ENCODE results near the gene MINAR1. TPM values are rescaled to one million over a fixed set of nuclear protein-coding genes. Genes with fewer than 3 reads are reported as not detected.

The MINAR1 gene
- total RNA-seq, 1 donor from 2014 or later = 2.6 TPM

GRCh38 chr15:79432345-79433275, 474 bp downstream of the MINAR1 start:
- no peak for DNase-seq

GRCh38 chr15:79433276-79433990, 1.3 kb downstream of the MINAR1 start:
- no peak for DNase-seq

- no peak for DNase-seq
Observed at GRCh38 chr15:79434361-79434760, 2.2 kb downstream of the MINAR1 start.

GRCh38 chr15:79436037-79436780, 4.1 kb downstream of the MINAR1 start:
- no peak for DNase-seq

GRCh38 chr15:79437275-79438000, 5.3 kb downstream of the MINAR1 start:
- DNase-seq = no peak

GRCh38 chr15:79439236-79439635, 7.1 kb downstream of the MINAR1 start:
- no peak for DNase-seq

GRCh38 chr15:79440355-79440908, 8.3 kb downstream of the MINAR1 start:
- DNase-seq = no peak

GRCh38 chr15:79442911-79443310, 10.8 kb downstream of the MINAR1 start:
- no peak for DNase-seq

- no peak for DNase-seq
Observed at GRCh38 chr15:79447060-79447459, 14.9 kb downstream of the MINAR1 start.

GRCh38 chr15:79450648-79451047, 18.5 kb downstream of the MINAR1 start:
- no peak for DNase-seq

GRCh38 chr15:79451361-79451999, 19.3 kb downstream of the MINAR1 start:
- no peak for DNase-seq

GRCh38 chr15:79452244-79453051, 20.3 kb downstream of the MINAR1 start:
- no peak for DNase-seq

GRCh38 chr15:79453446-79453845, 21.3 kb downstream of the MINAR1 start:
- no peak for DNase-seq

GRCh38 chr15:79454063-79454462, 21.9 kb downstream of the MINAR1 start:
- no peak for DNase-seq

- no peak for DNase-seq
Observed at GRCh38 chr15:79455361-79455760, 23.2 kb downstream of the MINAR1 start.

GRCh38 chr15:79455943-79456342, 23.8 kb downstream of the MINAR1 start:
- DNase-seq = no peak

GRCh38 chr15:79458491-79458890, 26.4 kb downstream of the MINAR1 start:
- DNase-seq = no peak

- DNase-seq = no peak
Observed at GRCh38 chr15:79459666-79460065, 27.5 kb downstream of the MINAR1 start.

- DNase-seq = no peak
Observed at GRCh38 chr15:79463043-79463780, 31.1 kb downstream of the MINAR1 start.

Measured in skin of body (tissue), 2 donors.